ENCODE measurements around the gene EZH1.
A peak's percentile ranks its signal among the peaks of the same experiment; 100 is the strongest.

DNA sequence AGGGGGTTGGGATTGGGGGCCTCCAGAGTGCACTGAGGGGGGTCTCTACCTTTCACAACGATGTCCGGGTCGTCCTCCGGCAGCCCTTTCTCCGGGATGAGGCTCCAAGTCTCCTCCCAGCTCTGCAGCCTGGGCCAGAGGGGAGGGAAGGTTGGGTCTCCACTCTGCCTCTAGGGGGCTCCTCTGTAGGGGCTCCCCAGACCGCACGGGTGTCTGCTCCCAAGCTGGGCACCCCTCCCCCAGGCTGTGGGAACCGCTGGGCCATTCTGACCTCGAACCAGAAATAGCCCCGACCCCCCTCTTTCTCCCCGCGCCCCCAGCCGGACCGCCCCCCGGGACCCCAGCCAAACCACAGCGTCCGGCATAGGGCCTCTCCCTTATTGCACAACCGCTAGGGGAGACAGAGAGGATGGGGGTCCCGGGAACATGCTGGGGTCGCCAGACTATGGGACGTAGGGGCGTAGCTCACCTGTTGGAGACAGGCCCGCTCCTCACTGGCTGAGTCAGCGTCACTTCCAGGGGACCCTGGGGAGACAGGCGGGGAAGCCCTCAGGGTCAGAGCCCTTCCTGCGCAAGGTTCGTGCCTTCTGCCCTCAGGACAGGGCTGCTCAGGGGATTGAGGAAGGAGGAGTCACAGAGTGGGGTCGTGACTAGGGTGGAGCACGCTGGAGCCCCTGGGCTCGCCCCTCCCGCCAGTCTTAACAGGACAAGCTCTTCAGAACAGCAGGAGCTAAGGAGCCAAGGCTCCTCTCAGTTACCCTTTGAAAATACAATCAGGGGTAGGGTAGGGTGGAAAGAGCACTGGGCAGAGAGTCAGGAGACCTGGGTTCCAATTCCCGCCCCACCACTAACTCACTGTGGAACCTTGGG is 70.7 kb downstream of the EZH1 start:
- TF ChIP-seq, protein P1, sequence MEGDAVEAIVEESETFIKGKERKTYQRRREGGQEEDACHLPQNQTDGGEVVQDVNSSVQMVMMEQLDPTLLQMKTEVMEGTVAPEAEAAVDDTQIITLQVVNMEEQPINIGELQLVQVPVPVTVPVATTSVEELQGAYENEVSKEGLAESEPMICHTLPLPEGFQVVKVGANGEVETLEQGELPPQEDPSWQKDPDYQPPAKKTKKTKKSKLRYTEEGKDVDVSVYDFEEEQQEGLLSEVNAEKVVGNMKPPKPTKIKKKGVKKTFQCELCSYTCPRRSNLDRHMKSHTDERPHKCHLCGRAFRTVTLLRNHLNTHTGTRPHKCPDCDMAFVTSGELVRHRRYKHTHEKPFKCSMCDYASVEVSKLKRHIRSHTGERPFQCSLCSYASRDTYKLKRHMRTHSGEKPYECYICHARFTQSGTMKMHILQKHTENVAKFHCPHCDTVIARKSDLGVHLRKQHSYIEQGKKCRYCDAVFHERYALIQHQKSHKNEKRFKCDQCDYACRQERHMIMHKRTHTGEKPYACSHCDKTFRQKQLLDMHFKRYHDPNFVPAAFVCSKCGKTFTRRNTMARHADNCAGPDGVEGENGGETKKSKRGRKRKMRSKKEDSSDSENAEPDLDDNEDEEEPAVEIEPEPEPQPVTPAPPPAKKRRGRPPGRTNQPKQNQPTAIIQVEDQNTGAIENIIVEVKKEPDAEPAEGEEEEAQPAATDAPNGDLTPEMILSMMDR (IDR thresholded peaks at IDR 0.05; ENCODE audit: low read length), result peak; percentile 79
- TF ChIP-seq EZH2 (IDR thresholded peaks at IDR 0.05; ENCODE audit: borderline replicate concordance, low read length), result no peak

Measured in OCI-LY1 (cell line).